ENCODE data around the gene CFAP46.

- TF ChIP-seq CTCF (IDR thresholded peaks at IDR 0.05): no peak
- no peak for TF ChIP-seq POLR2A (IDR thresholded peaks at IDR 0.05)
Observed at GRCh38 chr10:132806110-132806509, 136.3 kb downstream of the CFAP46 start.

Data from lower leg skin (tissue), 3 donors.